Posterior cingulate gyrus (tissue), 11 donors: Measurements from ENCODE around the gene SLC19A3.
"Not testable (repeated sequence)": the region's sequence is repeated elsewhere in the genome, so short reads cannot be mapped to it uniquely, and the experiment has no call there.

ENCODE experiments used
- DNase-seq, 10 donors: peaks; one replicate each; pipeline versions ENCODE4 v3.0.0 to v3.0.0-alpha.2; 2020 to 2021; ENCODE audit warnings: mixed read lengths in 3 of 10
- intact Hi-C: fragments of 100-400 bp; cut with DNase I; formaldehyde crosslinking; loops from one replicate; pipeline ENCODE4 v1.15.1; 2023

SLC19A3 gene

GRCh38 chr2:227717687-227718567 lies at the start of gene SLC19A3:
Gene SLC19A3 (minus strand): TSS chr2:227718028. CDS start chr2:227702318, 15,710 bp downstream.
- peak; percentile 60 to 96 (median 70) for DNase-seq
- intact Hi-C loops = no loop called here

GRCh38 chr2:227766373-227766883 lies 48.6 kb upstream of the SLC19A3 start:
- intact Hi-C loops = loop anchor here (1.0 to 10.0 kb wide), 5 partner anchors 98 to 634 kb away; partner anchors contain the start of gene AGFG1
- peak; percentile 59 to 96 (median 78) for DNase-seq

- no peak for DNase-seq
- intact Hi-C loops = loop anchor here (1.0 to 10.0 kb wide), 5 partner anchors 99 to 634 kb away; partner anchors contain the start of gene AGFG1
These were observed 48.1 kb upstream of the SLC19A3 start for GRCh38 chr2:227765788-227766372.

- no peak for DNase-seq
- intact Hi-C loops = loop anchor here (10.0 kb wide), 1 partner anchor 103 kb away; no protein-coding TSS in a partner anchor
These were observed 44.1 kb upstream of the SLC19A3 start for GRCh38 chr2:227761740-227762476.

- no peak for DNase-seq
- intact Hi-C loops = loop anchor here (10.0 kb wide), 1 partner anchor 105 kb away; no protein-coding TSS in a partner anchor
These were observed 41.7 kb upstream of the SLC19A3 start for GRCh38 chr2:227759411-227760118.

- intact Hi-C loops = not testable (repeated sequence)
These were observed 38.4 kb upstream of the SLC19A3 start for GRCh38 chr2:227756261-227756660.

GRCh38 chr2:227748079-227748478 lies 30.3 kb upstream of the SLC19A3 start:
- no peak for DNase-seq
- intact Hi-C loops = no loop called here

More at GRCh38 chr2:227756261-227756660, 38.4 kb upstream of the SLC19A3 start:
- DNase-seq = not testable (repeated sequence)

GRCh38 chr2:227745594-227745993 lies 27.8 kb upstream of the SLC19A3 start, which contains the start of gene SCYGR8:
Gene SCYGR8 (plus strand): TSS chr2:227745894. CDS start chr2:227745894, 0 bp downstream.
- intact Hi-C loops = no loop called here
- DNase-seq = no peak

GRCh38 chr2:227740705-227741104 lies 22.9 kb upstream of the SLC19A3 start:
- DNase-seq, intact Hi-C loops: not testable (repeated sequence)

GRCh38 chr2:227739351-227739750 lies 21.5 kb upstream of the SLC19A3 start:
- intact Hi-C loops = no loop called here
- DNase-seq = no peak

GRCh38 chr2:227728035-227728434 lies 10.2 kb upstream of the SLC19A3 start, which contains the start of gene SCYGR7:
Gene SCYGR7 (plus strand): TSS chr2:227728335. CDS start chr2:227728335, 0 bp downstream.
- intact Hi-C loops = no loop called here
- no peak for DNase-seq

GRCh38 chr2:227724394-227725039 lies 6.7 kb upstream of the SLC19A3 start, which contains the start of gene SCYGR6:
Gene SCYGR6 (minus strand): TSS chr2:227724757. CDS start chr2:227724757, 0 bp downstream.
- intact Hi-C loops = no loop called here
- DNase-seq = no peak

- intact Hi-C loops, DNase-seq: not testable (repeated sequence)
These were observed 5.0 kb upstream of the SLC19A3 start for GRCh38 chr2:227722821-227723220.

- no peak for DNase-seq
- intact Hi-C loops = no loop called here
These were observed 2.9 kb upstream of the SLC19A3 start for GRCh38 chr2:227720680-227721079.

GRCh38 chr2:227719641-227720040 lies 1.8 kb upstream of the SLC19A3 start:
- intact Hi-C loops = no loop called here
- DNase-seq = no peak

GRCh38 chr2:227716501-227716900 lies 1.3 kb downstream of the SLC19A3 start:
- no peak for DNase-seq
- intact Hi-C loops = no loop called here

- DNase-seq = no peak
- intact Hi-C loops = no loop called here
These were observed 4.5 kb downstream of the SLC19A3 start for GRCh38 chr2:227713291-227713690.

- DNase-seq = no peak
- intact Hi-C loops = no loop called here
These were observed 6.8 kb downstream of the SLC19A3 start for GRCh38 chr2:227710986-227711385.

- no peak for DNase-seq
- intact Hi-C loops = no loop called here
These were observed 10.4 kb downstream of the SLC19A3 start for GRCh38 chr2:227707390-227707789.
